GM18526 (cell line): Measurements from ENCODE around the gene CAMK1G.

ENCODE experiments used
- POLR2A ChIP-seq: IDR thresholded peaks from 3 replicates; pipeline ENCODE4 v1.6.1; 2011; ENCODE audit not compliant: insufficient read length; ENCODE audit errors: extremely low read depth

Gene CAMK1G

GRCh38 chr1:209584231-209584672, 738 bp downstream of the CAMK1G start:
- TF ChIP-seq POLR2A, result no peak

GRCh38 chr1:209585197-209585596, 1.7 kb downstream of the CAMK1G start:
- TF ChIP-seq POLR2A, result no peak

DNA sequence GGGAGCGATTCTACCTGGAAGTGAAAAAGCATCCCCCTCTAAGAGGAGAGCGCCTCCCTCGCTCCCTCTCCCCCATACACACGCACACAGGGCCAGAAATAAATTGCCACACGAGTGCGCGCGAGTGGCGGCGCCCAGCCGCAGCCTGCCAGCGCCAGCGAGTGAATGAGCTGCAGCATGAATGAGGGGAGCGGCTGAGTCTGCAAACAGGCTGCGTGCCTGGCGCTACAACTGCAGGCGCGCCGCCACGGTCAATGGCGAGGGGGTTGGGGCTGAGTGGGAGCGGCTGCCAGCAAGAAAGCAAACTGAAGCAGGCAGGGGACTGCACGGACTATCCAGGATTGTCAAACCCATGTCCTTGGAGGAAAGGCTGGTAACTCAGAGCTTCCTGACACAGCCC, 2.2 kb downstream of the CAMK1G start:
- no peak for TF ChIP-seq POLR2A

DNA sequence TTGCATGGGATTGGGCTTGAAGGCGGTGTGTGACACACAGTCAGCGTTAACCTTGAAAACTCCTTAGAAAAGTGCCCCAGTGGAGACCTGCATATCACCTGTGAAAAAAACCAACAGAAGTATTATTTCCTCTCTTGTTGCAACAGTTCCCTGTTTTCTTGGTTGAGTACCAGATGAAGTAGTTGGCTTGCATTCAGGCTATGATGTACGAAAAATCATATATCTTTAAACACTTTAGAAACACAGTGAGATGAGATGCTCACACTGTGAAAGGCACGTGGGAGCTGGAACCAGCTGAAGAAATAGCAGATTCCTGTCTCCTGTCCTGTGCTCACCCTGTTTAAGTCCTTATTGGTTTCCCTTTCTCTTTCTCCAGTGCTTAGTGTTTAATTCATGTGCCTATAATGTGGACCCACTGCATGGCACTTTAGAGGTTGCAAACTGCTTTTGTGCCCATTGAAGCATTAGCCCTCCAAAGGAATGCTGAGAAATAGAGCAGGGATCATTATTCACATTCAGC, 2.8 kb downstream of the CAMK1G start:
- no peak for TF ChIP-seq POLR2A

DNA sequence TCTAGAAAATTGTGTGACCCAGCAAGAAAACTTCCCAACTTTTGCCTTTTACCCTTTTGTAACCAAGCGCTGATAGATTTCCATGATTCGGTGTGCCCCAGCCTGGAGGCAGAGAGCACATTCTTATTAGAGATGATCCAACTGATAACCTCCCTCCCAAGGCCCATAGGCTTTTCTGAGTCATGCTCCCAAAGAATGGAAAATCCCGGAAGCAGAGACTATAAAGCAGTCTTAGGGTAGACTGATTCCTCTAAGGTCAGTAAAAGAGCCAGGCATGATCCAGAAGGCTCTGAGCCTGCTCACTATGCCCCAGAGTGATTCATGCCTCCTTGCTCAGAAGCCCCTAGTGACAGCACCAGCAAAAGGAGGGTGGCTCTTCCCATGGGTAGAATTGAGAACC, 4.3 kb downstream of the CAMK1G start:
- TF ChIP-seq POLR2A, result no peak

GRCh38 chr1:209589440-209589839, 5.9 kb downstream of the CAMK1G start:
- TF ChIP-seq POLR2A, result no peak

DNA sequence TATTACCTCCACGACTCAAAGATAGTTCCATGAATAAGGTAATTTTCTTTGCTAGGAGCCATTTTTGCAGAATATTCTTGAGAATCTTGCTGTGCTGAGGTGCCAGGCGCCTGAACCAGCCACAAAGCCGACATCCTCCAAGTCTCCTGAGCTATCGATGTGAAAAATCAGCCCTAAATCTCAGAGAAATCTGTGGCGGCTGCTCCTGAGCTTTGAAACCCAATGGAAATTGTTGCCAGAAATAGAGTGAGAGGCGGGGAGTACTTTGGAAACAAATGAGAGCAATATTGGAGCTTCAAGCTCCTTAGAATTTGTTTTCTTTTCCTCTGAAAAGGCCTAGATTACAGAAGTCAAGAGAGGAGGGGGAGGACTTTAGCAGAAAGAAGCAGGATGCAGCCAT, 6.3 kb downstream of the CAMK1G start:
- TF ChIP-seq POLR2A, result no peak

DNA sequence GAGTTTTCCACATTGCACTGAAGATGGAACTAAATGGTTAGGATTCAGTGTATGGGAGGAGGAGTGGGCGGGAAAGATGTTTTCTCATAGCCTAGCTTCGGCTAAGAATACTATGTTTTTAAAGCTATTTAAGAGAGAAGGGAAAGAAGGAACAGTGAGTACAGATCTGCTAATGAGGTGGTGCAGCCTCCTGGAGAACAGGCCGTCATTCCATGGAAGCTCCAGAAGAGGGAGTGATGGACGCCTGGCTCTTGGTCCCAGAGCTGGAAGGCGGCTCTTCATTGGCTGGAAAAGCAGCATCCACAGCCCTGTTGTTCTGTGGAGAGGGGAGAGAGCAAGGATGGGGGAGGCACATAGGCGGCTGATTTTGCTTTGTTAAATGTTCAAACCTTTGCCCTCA, 6.9 kb downstream of the CAMK1G start:
- no peak for TF ChIP-seq POLR2A

- no peak for TF ChIP-seq POLR2A
Measured at GRCh38 chr1:209593747-209594146, 10.2 kb downstream of the CAMK1G start.

GRCh38 chr1:209594440-209594839, 10.9 kb downstream of the CAMK1G start:
- no peak for TF ChIP-seq POLR2A

GRCh38 chr1:209595028-209595427, 11.5 kb downstream of the CAMK1G start:
- TF ChIP-seq POLR2A, result no peak

DNA sequence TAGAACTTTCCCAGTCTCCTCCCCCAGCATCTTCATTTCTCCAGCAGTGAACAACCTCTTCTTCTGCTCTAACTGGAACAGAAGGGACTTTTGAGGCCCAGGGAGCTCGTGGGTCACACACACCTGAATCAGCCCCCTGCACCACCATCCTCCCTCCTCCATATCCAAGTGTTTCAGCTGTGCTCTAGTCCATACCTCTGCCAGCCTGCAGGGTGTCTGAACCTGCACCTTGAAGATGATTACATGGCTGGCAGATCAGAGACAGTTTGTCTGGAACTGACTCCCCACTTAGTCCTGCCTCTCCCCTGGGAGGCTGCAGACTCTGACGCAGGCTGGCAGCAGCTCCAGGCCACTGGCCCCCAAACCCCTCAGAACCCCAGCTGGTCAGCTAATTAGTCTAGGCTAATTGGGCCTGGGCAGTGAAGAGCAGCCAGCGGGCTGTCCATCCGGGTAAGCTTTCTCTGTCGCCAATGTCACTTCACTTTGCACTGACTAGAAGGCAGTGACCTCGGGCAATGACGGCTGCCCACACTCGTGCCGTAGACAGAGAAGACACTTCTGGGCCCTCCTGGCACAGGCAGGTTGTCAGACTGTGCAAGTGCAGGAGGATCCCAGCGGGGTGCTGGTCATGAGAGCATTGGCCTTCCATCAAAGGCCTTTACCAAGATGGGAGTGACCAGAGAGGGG, 12.2 kb downstream of the CAMK1G start:
- no peak for TF ChIP-seq POLR2A

DNA sequence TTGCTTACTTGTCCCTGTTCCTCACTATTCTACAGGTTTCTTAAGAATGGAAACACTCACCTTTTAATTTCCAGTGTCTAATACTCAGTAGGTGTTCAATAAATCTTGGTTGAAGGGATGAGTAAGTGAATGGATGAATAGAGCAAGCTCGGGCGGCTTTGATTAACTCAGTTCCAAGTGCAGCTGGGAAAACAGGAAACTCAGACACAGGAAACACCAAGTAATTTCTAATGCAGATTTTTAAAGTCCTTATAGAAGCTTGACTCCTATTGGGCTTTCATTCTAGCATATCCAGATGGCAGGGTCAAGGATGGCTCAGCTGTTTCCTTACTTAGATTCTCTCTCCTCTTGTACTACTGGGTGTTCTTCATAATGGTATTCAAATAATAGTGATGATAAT, 14.0 kb downstream of the CAMK1G start:
- no peak for TF ChIP-seq POLR2A

DNA sequence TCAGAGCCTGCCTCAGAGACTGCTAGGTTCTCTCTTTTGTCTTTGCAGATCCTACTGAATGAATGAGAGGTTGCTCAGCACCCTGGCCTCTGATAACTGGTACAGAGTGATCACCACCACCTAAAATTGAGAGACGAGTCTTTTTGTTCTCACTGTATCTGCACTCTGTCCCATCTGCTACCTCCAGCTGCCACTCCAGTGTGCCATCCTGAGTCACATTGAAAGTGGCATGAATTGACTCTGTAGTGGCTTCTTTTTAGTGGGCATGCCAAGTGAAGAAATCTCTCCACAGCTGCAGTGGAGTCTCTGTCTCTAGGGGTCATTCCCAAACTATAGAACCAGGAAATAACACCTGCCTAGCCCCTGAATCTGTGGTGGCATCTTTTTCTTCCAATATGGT, 14.7 kb downstream of the CAMK1G start:
- no peak for TF ChIP-seq POLR2A

- no peak for TF ChIP-seq POLR2A
Measured at GRCh38 chr1:209600541-209600940, 17.0 kb downstream of the CAMK1G start.

GRCh38 chr1:209601809-209602657, 18.5 kb downstream of the CAMK1G start:
- no peak for TF ChIP-seq POLR2A
